Fibroblast of lung (primary cell): Measurements from ENCODE around the gene HTR3C. TPM values are rescaled to one million over a fixed set of nuclear protein-coding genes. Genes with fewer than 3 reads are reported as not detected.

Source experiments
- DNase-seq, 2 donors: peaks; one replicate each; pipeline versions ENCODE4 v3.0.0 to v3.0.0-alpha.2; 2010; ENCODE audit warnings: low read depth in 2 of 2
- H2AFZ ChIP-seq: 2 replicates; pipeline ENCODE4 v1.5.1; 2012; ENCODE audit warnings: low read length, control low read depth, inconsistent platforms
- H3K27ac ChIP-seq: 2 replicates; pipeline ENCODE4 v1.5.1; 2011; ENCODE audit warnings: low read length, control low read depth; ENCODE audit not compliant: insufficient read depth
- H3K27me3 ChIP-seq: 2 replicates; pipeline ENCODE4 v1.5.1; 2011; ENCODE audit warnings: mild to moderate bottlenecking, low read length; ENCODE audit not compliant: control insufficient read depth, insufficient read depth
- H3K36me3 ChIP-seq: 2 replicates; pipeline ENCODE4 v1.5.1; 2011; ENCODE audit warnings: low read length; ENCODE audit not compliant: control insufficient read depth, insufficient read depth
- H3K4me1 ChIP-seq: 2 replicates; pipeline ENCODE4 v1.5.1; 2011; ENCODE audit warnings: low read length; ENCODE audit not compliant: control insufficient read depth, insufficient read depth; ENCODE audit errors: extremely low read depth
- H3K4me2 ChIP-seq: 2 replicates; pipeline ENCODE4 v1.5.1; 2011; ENCODE audit warnings: low read length, control low read depth; ENCODE audit not compliant: insufficient read depth; ENCODE audit errors: extremely low read depth
- H3K4me3 ChIP-seq, 4 experiments: fragments of 200-600 bp in 1 of 4; sonication (generic) in 1 of 4; replicated peaks in 1 of 4; 2 replicates each; pipeline ENCODE4 v1.5.1; 2011 to 2016; ENCODE audit warnings: low read length in 4 of 4, low read depth in 3 of 4, mild to moderate bottlenecking in 3 of 4, control low read depth in 2 of 4, inconsistent platforms in 1 of 4, mixed read lengths in 1 of 4; ENCODE audit not compliant: insufficient read depth in 1 of 4; ENCODE audit errors: control extremely low read depth in 1 of 4
- H3K79me2 ChIP-seq: 2 replicates; pipeline ENCODE4 v1.5.1; 2012; ENCODE audit warnings: mild to moderate bottlenecking, low read length, inconsistent platforms; ENCODE audit not compliant: control insufficient read depth, insufficient read depth
- H3K9ac ChIP-seq: 2 replicates; pipeline ENCODE4 v1.5.1; 2011; ENCODE audit warnings: mild to moderate bottlenecking, low read length, control low read depth; ENCODE audit not compliant: insufficient read depth
- H3K9me3 ChIP-seq: 2 replicates; pipeline ENCODE4 v1.5.1; 2012; ENCODE audit warnings: low read depth, low read length; ENCODE audit not compliant: control insufficient read depth, insufficient read depth
- H4K20me1 ChIP-seq: 2 replicates; pipeline ENCODE4 v1.5.1; 2011; ENCODE audit warnings: low read length; ENCODE audit not compliant: control insufficient read depth, insufficient read depth; ENCODE audit errors: extremely low read depth
- CTCF ChIP-seq, 2 donors: IDR thresholded peaks in 1 of 2; conservative IDR thresholded peaks in 1 of 2; 1 replicate in 1 of 2; 2 replicates in 1 of 2; pipeline ENCODE4 v1.5.1; 2011 to 2012; ENCODE audit warnings: low read length in 2 of 2, control low read depth in 1 of 2, inconsistent platforms in 1 of 2, low read depth in 1 of 2, mild to moderate bottlenecking in 1 of 2
- EZH2 ChIP-seq: IDR thresholded peaks from 2 replicates; pipeline ENCODE4 v1.5.1; 2012; ENCODE audit warnings: low read length, control low read depth, mild to moderate bottlenecking; ENCODE audit errors: missing control alignments
- polyA plus RNA-seq, 2 donors: library from polyadenylated mRNA; depleted of rRNA in 1 of 2; stranded (reverse) in 1 of 2; unstranded in 1 of 2; fragments of >200 nt; gene quantifications; 2 replicates each; pipeline ENCODE4 v1.2.1, GENCODE V29; 2011 to 2012; ENCODE audit warnings: missing spikeins in 1 of 2
- total RNA-seq: library from RNA; depleted of rRNA; stranded (reverse); fragments of >200 nt; gene quantifications from 2 replicates; pipeline ENCODE4 v1.2.1, GENCODE V29; 2014

The HTR3C gene
- total and polyA plus RNA-seq, 2 donors (not counting 1 experiment from before 2014, with no cell fraction given): not detected

GRCh38 chr3:184045995-184046394, 6.9 kb upstream of the HTR3C start:
- Histone ChIP-seq H2AFZ (no peak overlapping the region), H3K27me3 (no peaks in the 10 kb centered on the region), H3K9ac (no peak overlapping the region), H3K27ac (no peak overlapping the region), H3K36me3 (no peaks in the 10 kb centered on the region), H4K20me1 (no peaks in the 10 kb centered on the region), H3K79me2 (no peaks in the 10 kb centered on the region), H3K4me2 (no peak overlapping the region), H3K4me1 (no peaks in the 10 kb centered on the region), H3K4me3 (no peak overlapping the region), H3K9me3 (no peaks in the 10 kb centered on the region)
- no peak for DNase-seq
- TF ChIP-seq CTCF (conservative IDR thresholded peaks at IDR 0.05 in 1 of 2, IDR thresholded peaks at IDR 0.05 in 1 of 2; ENCODE audit: low read depth in 1 of 2, low read length in 2 of 2) (no peak), EZH2 (no peak)

GRCh38 chr3:184050217-184050847, 2.5 kb upstream of the HTR3C start:
- TF ChIP-seq EZH2: no peak
- TF ChIP-seq CTCF (conservative IDR thresholded peaks at IDR 0.05 in 1 of 2, IDR thresholded peaks at IDR 0.05 in 1 of 2; ENCODE audit: low read depth in 1 of 2, low read length in 2 of 2): no peak
- Histone ChIP-seq H3K79me2 (no peaks in the 10 kb centered on the region), H3K9me3 (no peaks in the 10 kb centered on the region), H3K9ac (no peak overlapping the region), H2AFZ (no peak overlapping the region), H4K20me1 (no peaks in the 10 kb centered on the region), H3K36me3 (no peaks in the 10 kb centered on the region), H3K4me3 (no peak overlapping the region), H3K27ac (no peak overlapping the region), H3K4me2 (no peak overlapping the region), H3K27me3 (peaks cover 2% of the 10 kb centered on the region), H3K4me1 (no peaks in the 10 kb centered on the region)
- no peak for DNase-seq

- Histone ChIP-seq H3K4me1 (no peaks in the 10 kb centered on the region), H3K36me3 (no peaks in the 10 kb centered on the region), H3K4me2 (no peak overlapping the region), H4K20me1 (no peaks in the 10 kb centered on the region), H3K4me3 (no peak overlapping the region), H3K27ac (no peak overlapping the region), H3K79me2 (no peaks in the 10 kb centered on the region), H3K9ac (no peak overlapping the region), H2AFZ (no peak overlapping the region), H3K9me3 (no peaks in the 10 kb centered on the region), H3K27me3 (no peaks in the 10 kb centered on the region)
- DNase-seq: peak; percentile 27 to 53
- TF ChIP-seq CTCF (conservative IDR thresholded peaks at IDR 0.05 in 1 of 2, IDR thresholded peaks at IDR 0.05 in 1 of 2; ENCODE audit: low read depth in 1 of 2, low read length in 2 of 2) (no peak), EZH2 (no peak)
Measured at GRCh38 chr3:184058029-184058428, 5.2 kb downstream of the HTR3C start.
